Heart left ventricle (tissue), 16 donors: Measurements from ENCODE around the gene STK32C. TPM values are rescaled to one million over a fixed set of nuclear protein-coding genes. Genes with fewer than 3 reads are reported as not detected.

ENCODE experiments used
- ATAC-seq, 4 donors: fragments of 200-7000 bp; cut with Tn5 transposase; one replicate each; pipeline ENCODE4 v1.9.1; 2020 to 2022; ENCODE audit warnings: moderate library complexity in 4 of 4, mild to moderate bottlenecking in 3 of 4, moderate number of reproducible peaks in 1 of 4
- DNase-seq, 5 donors: peaks; one replicate each; pipeline ENCODE4 v3.0.0-alpha.2; 2020
- H3K27ac ChIP-seq, 12 donors: fragments of 200-600 bp; sonication (generic) in 4 of 12; one replicate each; pipeline versions ENCODE4 v1.5.0 to v1.8.0; 2016 to 2022; ENCODE audit warnings: mild to moderate bottlenecking in 2 of 12
- H3K27me3 ChIP-seq, 9 donors: fragments of 200-600 bp; sonication (generic) in 2 of 9; one replicate each; pipeline versions ENCODE4 v1.5.1 to v1.8.0; 2016 to 2022; ENCODE audit warnings: mild to moderate bottlenecking in 3 of 9
- H3K36me3 ChIP-seq, 9 donors: fragments of 200-600 bp; sonication (generic) in 2 of 9; one replicate each; pipeline versions ENCODE4 v1.5.0 to v1.8.0; 2018 to 2022; ENCODE audit warnings: mild to moderate bottlenecking in 2 of 9
- H3K4me1 ChIP-seq, 12 donors: fragments of 200-600 bp; sonication (generic) in 4 of 12; one replicate each; pipeline versions ENCODE4 v1.5.0 to v1.8.0; 2016 to 2022; ENCODE audit warnings: mild to moderate bottlenecking in 3 of 12
- H3K4me3 ChIP-seq, 12 donors: fragments of 200-600 bp; sonication (generic) in 4 of 12; one replicate each; pipeline versions ENCODE4 v1.5.0 to v1.8.0; 2017 to 2022; ENCODE audit warnings: mild to moderate bottlenecking in 9 of 12, moderate library complexity in 4 of 12
- H3K9me3 ChIP-seq, 12 donors: fragments of 200-600 bp; sonication (generic) in 4 of 12; one replicate each; pipeline versions ENCODE4 v1.5.0 to v1.8.0; 2016 to 2022; ENCODE audit warnings: mild to moderate bottlenecking in 1 of 12
- CTCF ChIP-seq, 12 donors: fragments of 200-600 bp; sonication (generic) in 4 of 12; IDR thresholded peaks; one replicate each; pipeline versions ENCODE4 v1.5.0 to v1.8.0; 2018 to 2022; ENCODE audit warnings: antibody characterized with exemption in 12 of 12, mild to moderate bottlenecking in 5 of 12
- POLR2A ChIP-seq, 2 donors: fragments of 450-650 bp; IDR thresholded peaks; one replicate each; pipeline ENCODE4 v1.6.1; 2017; ENCODE audit warnings: antibody characterized with exemption in 2 of 2, mild to moderate bottlenecking in 2 of 2, moderate library complexity in 2 of 2
- WGBS, 4 donors: extraction: QIAGEN DNeasy Blood & Tissue Kit in 2 of 4; methylation state at CpG; one replicate each; pipeline versions ENCODE4 v1.1.5 to v1.1.7; 2013 to 2018; 5-methylcytosine and 5-hydroxymethylcytosine counted together
- intact Hi-C, 10 donors: fragments of 100-400 bp; cut with DNase I; formaldehyde crosslinking; loops; one replicate each; pipeline versions ENCODE4 v1.11.1 to v1.14.2; 2022
- polyA plus RNA-seq, 2 donors: library from polyadenylated mRNA; stranded (reverse); fragments of 200-250 nt; gene quantifications; one replicate each; pipeline ENCODE4 v1.2.3, GENCODE V29; 2013
- total RNA-seq, 9 donors: library from RNA; depleted of rRNA in 2 of 9; stranded (reverse); fragments of >200 nt in 2 of 9; fragmentation: NEBNext Ultra II Directional in 3 of 9; extraction: Animal tissue kit (Norgen Biotek cat#: 25700) in 3 of 9; gene quantifications; one replicate each; pipeline versions ENCODE4 v1.1.0 to v1.2.4, GENCODE V29; 2016 to 2023
- donor health status: ischemic (EF 13 %, LVEDD 7.1; RV severe dilation, severe dysfunction).
- donor health status: healthy with polysubstance abuse.
- donor health status: DM: no; HTN: yes; CAD: no.
- donor health status: DM: no; HTN: no; CAD: no.
- donor health status: ischemic (EF 25% LVEDD 6.9; RV normal size, moderate dysfunction).
- donor health status: ischemic (EF 25% LVEDD 5.7; RV mildly dilated, moderate dysfunction).
- donor health status: healthy.
- donor health status: DM: yes; HTN: yes; CAD: no.
- donor health status: ischemic (EF 35%, LVEDD 5.7; RV mildly dilated, moderate dysfunction).
- donor health status: nonischemic (EF 11% LVEDD 7.7; RV severe dilation, severe dysfunction).
- donor health status: DM: yes; HTN: yes; CAD: no.
- donor health status: PGD.
- donor health status: ischemic (EF 29% LVEDD 5.4; RV normal size, mild dysfunction).
- donor health status: nonischemic (EF 23%, LVEDD 6.1; RV moderate dilation, normal function).

STK32C gene
- total and polyA plus RNA-seq, 11 donors, result 3.8 to 9.8 (median 6.2) TPM

GRCh38 chr10:132293201-132293812, 14.4 kb downstream of the STK32C start:
- Histone ChIP-seq H3K27me3 (no peaks in the 10 kb centered on the region), H3K4me1 (peaks cover 0 to 8% (median 0%) of the 10 kb centered on the region in 12 donors), H3K27ac (peak overlapping the region in 1 of 12 donors; percentile 57), H3K9me3 (peaks cover 0 to 18% (median 3%) of the 10 kb centered on the region in 12 donors), H3K4me3 (no peak overlapping the region), H3K36me3 (no peaks in the 10 kb centered on the region)
- DNase-seq, result peak in 2 of 5 donors; percentile 45 to 63
- intact Hi-C loops, result no loop called here
- TF ChIP-seq CTCF (IDR thresholded peaks at IDR 0.05) (no peak), POLR2A (IDR thresholded peaks at IDR 0.05) (no peak)
- peak; percentile 33 to 69 (median 51) for ATAC-seq
- 39 to 60% (median 51%) methylated on average over 6 to 16 of the region's 16 CpGs for WGBS, 4 donors

- H3K9me3 ChIP-seq, result peaks cover 0 to 23% (median 4%) of the 10 kb centered on the region in 12 donors
- H3K27ac ChIP-seq, result peak overlapping the region in 1 of 12 donors; percentile 57
- intact Hi-C loops, result no loop called here
- ATAC-seq (no peak), DNase-seq (peak in 2 of 5 donors; percentile 6 to 31)
- peaks cover 0 to 8% (median 0%) of the 10 kb centered on the region in 12 donors for H3K4me1 ChIP-seq
- H3K4me3 ChIP-seq, result no peak overlapping the region
- no peaks in the 10 kb centered on the region for H3K36me3 ChIP-seq
- 85 to 91% (median 89%) methylated on average over 23 to 30 of the region's 30 CpGs for WGBS, 4 donors
- no peak for TF ChIP-seq CTCF (IDR thresholded peaks at IDR 0.05)
- no peak for TF ChIP-seq POLR2A (IDR thresholded peaks at IDR 0.05)
- H3K27me3 ChIP-seq, result no peaks in the 10 kb centered on the region
Observed at GRCh38 chr10:132292287-132293200, 15.2 kb downstream of the STK32C start.

GRCh38 chr10:132291826-132292225, 15.9 kb downstream of the STK32C start:
- TF ChIP-seq CTCF (IDR thresholded peaks at IDR 0.05), result no peak
- TF ChIP-seq POLR2A (IDR thresholded peaks at IDR 0.05), result no peak
- no peak overlapping the region for H3K4me3 ChIP-seq
- no peak for ATAC-seq
- no peaks in the 10 kb centered on the region for H3K27me3 ChIP-seq
- DNase-seq, result peak in 2 of 5 donors; percentile 13 to 30
- WGBS, 4 donors, result 71 to 88% (median 86%) methylated on average over 2 to 5 of the region's 5 CpGs
- no peaks in the 10 kb centered on the region for H3K36me3 ChIP-seq
- peaks cover 0 to 23% (median 4%) of the 10 kb centered on the region in 12 donors for H3K9me3 ChIP-seq
- intact Hi-C loops, result no loop called here
- H3K27ac ChIP-seq, result no peak overlapping the region
- H3K4me1 ChIP-seq, result peaks cover 0 to 7% (median 0%) of the 10 kb centered on the region in 12 donors

- ATAC-seq, result no peak
- Histone ChIP-seq H3K4me3 (no peak overlapping the region), H3K9me3 (peaks cover 0 to 23% (median 4%) of the 10 kb centered on the region in 12 donors), H3K4me1 (peaks cover 0 to 7% (median 0%) of the 10 kb centered on the region in 12 donors), H3K36me3 (no peaks in the 10 kb centered on the region), H3K27ac (no peak overlapping the region), H3K27me3 (no peaks in the 10 kb centered on the region)
- WGBS, 4 donors, result 90 to 94% (median 93%) methylated on average over 6 of the region's 6 CpGs
- TF ChIP-seq POLR2A (IDR thresholded peaks at IDR 0.05) (no peak), CTCF (IDR thresholded peaks at IDR 0.05) (no peak)
- intact Hi-C loops, result no loop called here
- peak in 3 of 5 donors; percentile 18 to 52 (median 19) for DNase-seq
Observed at GRCh38 chr10:132290631-132291030, 17.1 kb downstream of the STK32C start.
